Stomach (tissue), 4 donors: ENCODE data around the gene MAGI1.

Source experiments
- CTCF ChIP-seq, 7 experiments: fragments of 450-650 bp in 4 of 7; fragments of 200-600 bp in 3 of 7; sonication (generic) in 3 of 7; IDR thresholded peaks; one replicate each; pipeline ENCODE4 v1.5.1; 2016 to 2019; ENCODE audit warnings: antibody characterized with exemption in 7 of 7, control low read depth in 2 of 7, mild to moderate bottlenecking in 1 of 7
- POLR2A ChIP-seq, 4 donors: fragments of 450-650 bp; IDR thresholded peaks; one replicate each; pipeline ENCODE4 v1.6.1; 2016; ENCODE audit warnings: antibody characterized with exemption in 4 of 4, control low read depth in 2 of 4, mild to moderate bottlenecking in 1 of 4, moderate library complexity in 1 of 4

DNA sequence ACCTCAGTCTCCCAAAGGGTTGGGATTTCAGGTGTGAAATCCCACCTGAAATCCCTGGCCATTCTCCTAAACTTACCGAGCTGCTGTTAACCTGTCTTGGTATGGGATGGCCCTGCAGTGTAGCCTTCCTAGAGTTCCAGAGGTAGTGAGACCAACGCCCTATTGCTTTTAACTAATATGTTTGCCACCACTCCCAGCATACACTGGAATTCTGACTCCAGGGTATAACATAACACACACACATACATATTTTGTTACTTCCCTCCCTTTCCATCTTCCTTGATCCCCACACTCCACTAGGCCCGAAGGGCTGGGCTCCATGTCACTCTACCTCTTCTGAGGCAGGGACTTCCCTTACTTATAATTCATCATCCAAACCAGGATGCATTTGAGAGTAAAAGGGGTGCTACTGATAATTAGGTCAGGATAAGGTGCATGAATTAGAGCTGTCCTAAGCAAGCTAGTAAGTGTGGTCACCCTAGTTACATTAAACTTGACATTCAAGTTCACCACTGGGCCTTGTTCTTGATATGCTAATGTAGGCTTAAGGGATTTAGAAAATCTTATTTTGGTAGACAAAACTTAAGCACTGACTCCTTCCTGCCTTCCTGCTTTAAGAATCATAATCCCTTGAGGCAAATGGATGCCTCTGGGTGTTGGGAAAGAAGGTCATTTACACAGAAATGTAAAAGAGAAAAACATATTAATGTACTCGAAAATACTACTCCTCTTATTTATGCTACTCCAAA lies 317.6 kb downstream of the MAGI1 start:
- no peak for TF ChIP-seq CTCF (IDR thresholded peaks at IDR 0.05)
- no peak for TF ChIP-seq POLR2A (IDR thresholded peaks at IDR 0.05)
